HCT116 (cell line): ENCODE results near the gene CMC2.

Experiments
- CBX3 ChIP-seq: IDR thresholded peaks from 2 replicates; pipeline ENCODE4 v1.6.1; 2012; ENCODE audit warnings: low read depth
- RAD21 ChIP-seq: IDR thresholded peaks from 2 replicates; pipeline ENCODE4 v1.6.1; 2012; ENCODE audit warnings: low read depth, mild to moderate bottlenecking

DNA sequence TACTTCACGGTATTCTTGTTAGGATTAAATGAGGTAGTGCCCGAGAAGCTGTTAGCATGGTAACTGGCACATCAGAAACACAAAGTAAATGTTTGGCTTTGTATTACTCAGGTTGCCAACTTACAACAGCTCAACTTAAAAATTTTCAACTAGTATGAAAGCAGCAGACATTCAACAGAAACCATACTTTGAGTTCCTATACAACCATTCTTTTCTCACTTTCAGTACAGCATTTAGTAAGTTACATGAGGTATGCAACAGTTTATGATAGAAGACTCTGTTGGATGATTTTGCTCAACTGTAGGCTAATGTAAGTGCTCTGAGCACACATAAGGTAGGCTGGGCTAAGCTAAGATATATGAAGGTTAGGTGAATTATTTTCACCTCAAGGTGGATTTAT lies 8.0 kb upstream of the CMC2 start:
- TF ChIP-seq RAD21 (no peak), CBX3 (no peak)
